RWPE2 (cell line): ENCODE measurements around the gene TRAF7.

ENCODE experiments used
- ATAC-seq: fragments of 200-7000 bp; cut with Tn5 transposase; 3 replicates; pipeline ENCODE4 v1.9.1; 2021; ENCODE audit warnings: low read depth
- DNase-seq: peaks from one replicate; pipeline ENCODE4 v3.0.0-alpha.2; 2020; ENCODE audit warnings: low spot score
- H3K27ac ChIP-seq: fragments of 450-650 bp; 2 replicates; pipeline ENCODE4 v1.5.1; 2017; ENCODE audit warnings: mild to moderate bottlenecking; ENCODE audit not compliant: poor library complexity, severe bottlenecking
- H3K27me3 ChIP-seq: fragments of 250-450 bp; sonication (Bioruptor Pico); 2 replicates; pipeline ENCODE4 v1.5.1; 2021; ENCODE audit warnings: mild to moderate bottlenecking, moderate library complexity; ENCODE audit not compliant: insufficient read depth, poor library complexity, severe bottlenecking
- H3K36me3 ChIP-seq: fragments of 250-450 bp; sonication (Bioruptor Pico); 2 replicates; pipeline ENCODE4 v1.5.1; 2020; ENCODE audit warnings: low read depth, mild to moderate bottlenecking, moderate library complexity
- H3K4me1 ChIP-seq: fragments of 250-450 bp; sonication (Bioruptor Pico); 2 replicates; pipeline ENCODE4 v1.5.1; 2021; ENCODE audit warnings: mild to moderate bottlenecking, moderate library complexity; ENCODE audit not compliant: insufficient read depth, poor library complexity, severe bottlenecking
- H3K4me3 ChIP-seq: fragments of 250-450 bp; sonication (Bioruptor Pico); 2 replicates; pipeline ENCODE4 v1.5.1; 2021; ENCODE audit warnings: mild to moderate bottlenecking, moderate library complexity; ENCODE audit not compliant: severe bottlenecking
- H3K9me3 ChIP-seq: fragments of 250-450 bp; sonication (Bioruptor Pico); 2 replicates; pipeline ENCODE4 v1.5.1; 2021; ENCODE audit warnings: mild to moderate bottlenecking, moderate library complexity; ENCODE audit not compliant: severe bottlenecking
- TF ChIP-seq, protein P1 (sequence below): fragments of 450-650 bp; IDR thresholded peaks from one replicate; pipeline ENCODE4 v1.5.1; 2017; ENCODE audit warnings: mild to moderate bottlenecking, moderate library complexity; ENCODE audit not compliant: poor library complexity, severe bottlenecking

TRAF7 gene

GRCh38 chr16:2223942-2224486 lies 68.4 kb downstream of the TRAF7 start:
- DNase-seq: peak; percentile 72
- no peaks in the 10 kb centered on the region for H3K4me1 ChIP-seq
- no peaks in the 10 kb centered on the region for H3K27me3 ChIP-seq
- peak overlapping the region; percentile 68 for H3K27ac ChIP-seq
- ATAC-seq: peak; percentile 44
- TF ChIP-seq, protein P1, sequence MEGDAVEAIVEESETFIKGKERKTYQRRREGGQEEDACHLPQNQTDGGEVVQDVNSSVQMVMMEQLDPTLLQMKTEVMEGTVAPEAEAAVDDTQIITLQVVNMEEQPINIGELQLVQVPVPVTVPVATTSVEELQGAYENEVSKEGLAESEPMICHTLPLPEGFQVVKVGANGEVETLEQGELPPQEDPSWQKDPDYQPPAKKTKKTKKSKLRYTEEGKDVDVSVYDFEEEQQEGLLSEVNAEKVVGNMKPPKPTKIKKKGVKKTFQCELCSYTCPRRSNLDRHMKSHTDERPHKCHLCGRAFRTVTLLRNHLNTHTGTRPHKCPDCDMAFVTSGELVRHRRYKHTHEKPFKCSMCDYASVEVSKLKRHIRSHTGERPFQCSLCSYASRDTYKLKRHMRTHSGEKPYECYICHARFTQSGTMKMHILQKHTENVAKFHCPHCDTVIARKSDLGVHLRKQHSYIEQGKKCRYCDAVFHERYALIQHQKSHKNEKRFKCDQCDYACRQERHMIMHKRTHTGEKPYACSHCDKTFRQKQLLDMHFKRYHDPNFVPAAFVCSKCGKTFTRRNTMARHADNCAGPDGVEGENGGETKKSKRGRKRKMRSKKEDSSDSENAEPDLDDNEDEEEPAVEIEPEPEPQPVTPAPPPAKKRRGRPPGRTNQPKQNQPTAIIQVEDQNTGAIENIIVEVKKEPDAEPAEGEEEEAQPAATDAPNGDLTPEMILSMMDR: peak; percentile 42
- H3K36me3 ChIP-seq: peaks cover 8% of the 10 kb centered on the region
- no peaks in the 10 kb centered on the region for H3K9me3 ChIP-seq
- peak overlapping the region; percentile 85 for H3K4me3 ChIP-seq

GRCh38 chr16:2226245-2226793 lies 70.7 kb downstream of the TRAF7 start:
- Histone ChIP-seq H3K4me1 (no peaks in the 10 kb centered on the region), H3K4me3 (no peak overlapping the region), H3K27me3 (no peaks in the 10 kb centered on the region), H3K27ac (peak overlapping the region; percentile 9), H3K36me3 (peaks cover 15% of the 10 kb centered on the region), H3K9me3 (no peaks in the 10 kb centered on the region)
- TF ChIP-seq, protein P1: no peak
- ATAC-seq: no peak
- no peak for DNase-seq

- Histone ChIP-seq H3K9me3 (no peaks in the 10 kb centered on the region), H3K27me3 (no peaks in the 10 kb centered on the region), H3K27ac (no peak overlapping the region), H3K36me3 (peaks cover 15% of the 10 kb centered on the region), H3K4me3 (no peak overlapping the region), H3K4me1 (no peaks in the 10 kb centered on the region)
- no peak for DNase-seq
- TF ChIP-seq, protein P1: no peak
- ATAC-seq: no peak
These were observed 71.3 kb downstream of the TRAF7 start for GRCh38 chr16:2226918-2227317.
